ENCODE results near the gene CYBRD1.
A peak's percentile ranks its signal among the peaks of the same experiment; 100 is the strongest.

CYBRD1 gene

GRCh38 chr2:171571721-171572120 is 49.4 kb downstream of the CYBRD1 start:
- no peaks in the 10 kb centered on the region for H3K9me3 Mint-ChIP-seq
- H3K4me3 Mint-ChIP-seq = no peak overlapping the region
- no peaks in the 10 kb centered on the region for H3K4me1 Mint-ChIP-seq
- no peaks in the 10 kb centered on the region for H3K36me3 Mint-ChIP-seq (ENCODE audit: low read depth)
- H3K27me3 Mint-ChIP-seq (ENCODE audit: low read depth) = peaks cover under 1% of the 10 kb centered on the region
- no peak for TF ChIP-seq CTCF (IDR thresholded peaks at IDR 0.05; ENCODE audit: unreplicated experiment in 3 of 3)
- H3K27ac Mint-ChIP-seq = no peak overlapping the region

GRCh38 chr2:171574149-171574795 is 52.0 kb downstream of the CYBRD1 start:
- Mint-ChIP-seq H3K9me3 (no peaks in the 10 kb centered on the region), H3K27ac (peak overlapping the region in 1 of 3 experiments; percentile 10), H3K36me3 (ENCODE audit: low read depth) (no peaks in the 10 kb centered on the region), H3K27me3 (ENCODE audit: low read depth) (peaks cover 3% of the 10 kb centered on the region), H3K4me3 (no peak overlapping the region), H3K4me1 (no peaks in the 10 kb centered on the region)
- TF ChIP-seq CTCF (IDR thresholded peaks at IDR 0.05; ENCODE audit: unreplicated experiment in 3 of 3) = peak; percentile 92 to 98 (median 93)

- no peaks in the 10 kb centered on the region for H3K36me3 Mint-ChIP-seq (ENCODE audit: low read depth)
- no peaks in the 10 kb centered on the region for H3K9me3 Mint-ChIP-seq
- TF ChIP-seq CTCF (IDR thresholded peaks at IDR 0.05; ENCODE audit: unreplicated experiment in 3 of 3) = no peak
- H3K4me1 Mint-ChIP-seq = no peaks in the 10 kb centered on the region
- H3K27ac Mint-ChIP-seq = no peak overlapping the region
- H3K4me3 Mint-ChIP-seq = no peak overlapping the region
- H3K27me3 Mint-ChIP-seq (ENCODE audit: low read depth) = peaks cover 3% of the 10 kb centered on the region
These were observed 53.3 kb downstream of the CYBRD1 start for GRCh38 chr2:171575606-171576005.

GRCh38 chr2:171578127-171578803 is 56.0 kb downstream of the CYBRD1 start:
- no peak for TF ChIP-seq CTCF (IDR thresholded peaks at IDR 0.05; ENCODE audit: unreplicated experiment in 3 of 3)
- Mint-ChIP-seq H3K27me3 (ENCODE audit: low read depth) (peaks cover 4% of the 10 kb centered on the region), H3K4me1 (no peaks in the 10 kb centered on the region), H3K27ac (no peak overlapping the region), H3K4me3 (no peak overlapping the region), H3K36me3 (ENCODE audit: low read depth) (no peaks in the 10 kb centered on the region), H3K9me3 (no peaks in the 10 kb centered on the region)

GRCh38 chr2:171579481-171579880 is 57.2 kb downstream of the CYBRD1 start:
- Mint-ChIP-seq H3K9me3 (no peaks in the 10 kb centered on the region), H3K27ac (no peak overlapping the region), H3K36me3 (ENCODE audit: low read depth) (no peaks in the 10 kb centered on the region), H3K4me3 (no peak overlapping the region), H3K4me1 (no peaks in the 10 kb centered on the region), H3K27me3 (ENCODE audit: low read depth) (peaks cover 7% of the 10 kb centered on the region)
- no peak for TF ChIP-seq CTCF (IDR thresholded peaks at IDR 0.05; ENCODE audit: unreplicated experiment in 3 of 3)

- no peak overlapping the region for H3K27ac Mint-ChIP-seq
- H3K27me3 Mint-ChIP-seq (ENCODE audit: low read depth) = peaks cover 7% of the 10 kb centered on the region
- no peaks in the 10 kb centered on the region for H3K4me1 Mint-ChIP-seq
- no peaks in the 10 kb centered on the region for H3K36me3 Mint-ChIP-seq (ENCODE audit: low read depth)
- no peak for TF ChIP-seq CTCF (IDR thresholded peaks at IDR 0.05; ENCODE audit: unreplicated experiment in 3 of 3)
- no peaks in the 10 kb centered on the region for H3K9me3 Mint-ChIP-seq
- no peak overlapping the region for H3K4me3 Mint-ChIP-seq
These were observed 61.3 kb downstream of the CYBRD1 start for GRCh38 chr2:171583566-171583965.

Data from nephron (organoid).